Endodermal cell (in vitro differentiated cells): Measurements from ENCODE around the gene WBP1. TPM values are rescaled to one million over a fixed set of nuclear protein-coding genes. Genes with fewer than 3 reads are reported as not detected.
"Not testable (repeated sequence)": the region's sequence is repeated elsewhere in the genome, so short reads cannot be mapped to it uniquely, and the experiment has no call there.

ENCODE experiments used
- DNase-seq: peaks from one replicate; pipeline ENCODE4 v3.0.0-alpha.2; 2017
- H3K27ac ChIP-seq: 2 replicates; pipeline ENCODE4 v1.5.1; 2013; ENCODE audit warnings: mild to moderate bottlenecking, low read depth, low read length, moderate library complexity
- H3K27me3 ChIP-seq: 2 replicates; pipeline ENCODE4 v1.6.1; 2013; ENCODE audit warnings: mild to moderate bottlenecking, low read length, moderate library complexity; ENCODE audit not compliant: insufficient read depth, control insufficient read depth, poor library complexity, severe bottlenecking
- H3K36me3 ChIP-seq: 2 replicates; pipeline ENCODE4 v1.7.0; 2013; ENCODE audit warnings: mild to moderate bottlenecking, low read length, moderate library complexity; ENCODE audit not compliant: control insufficient read depth, insufficient read depth
- H3K4me1 ChIP-seq: one replicate; pipeline ENCODE4 v1.7.0; 2013; ENCODE audit warnings: low read length; ENCODE audit not compliant: control insufficient read depth, insufficient read depth
- H3K4me3 ChIP-seq: 2 replicates; pipeline ENCODE4 v1.5.1; 2013; ENCODE audit warnings: mild to moderate bottlenecking, low read length, moderate library complexity
- H3K9ac ChIP-seq: 2 replicates; pipeline ENCODE4 v1.6.1; 2013; ENCODE audit warnings: mild to moderate bottlenecking, low read length, moderate library complexity; ENCODE audit not compliant: poor library complexity, severe bottlenecking; ENCODE audit errors: extremely low read depth
- H3K9me3 ChIP-seq: 2 replicates; pipeline ENCODE4 v1.6.1; 2013; ENCODE audit warnings: mild to moderate bottlenecking, low read length, moderate library complexity; ENCODE audit not compliant: control insufficient read depth
- H3K27ac Mint-ChIP-seq: 2 replicates; pipeline ENCODE4 v1.8.0; 2020; ENCODE audit warnings: mixed read lengths
- H3K27me3 Mint-ChIP-seq: 2 replicates; pipeline ENCODE4 v1.8.0; 2021; ENCODE audit warnings: mild to moderate bottlenecking, mixed read lengths; ENCODE audit not compliant: insufficient read depth
- H3K36me3 Mint-ChIP-seq: 2 replicates; pipeline ENCODE4 v1.8.0; 2020; ENCODE audit warnings: low read depth, mixed read lengths
- H3K4me1 Mint-ChIP-seq: 2 replicates; pipeline ENCODE4 v1.8.0; 2020; ENCODE audit warnings: mixed read lengths
- H3K4me3 Mint-ChIP-seq: 2 replicates; pipeline ENCODE4 v1.8.0; 2020; ENCODE audit warnings: mild to moderate bottlenecking, moderate library complexity, mixed read lengths
- H3K9me3 Mint-ChIP-seq: 2 replicates; pipeline ENCODE4 v1.8.0; 2020; ENCODE audit warnings: mild to moderate bottlenecking, mixed read lengths
- CTCF ChIP-seq: fragments of 200-600 bp; sonication (generic); conservative IDR thresholded peaks from 2 replicates; pipeline ENCODE4 v1.5.0; 2021; ENCODE audit warnings: antibody characterized with exemption, mild to moderate bottlenecking
- WGBS, 2 experiments: methylation state at CpG; one replicate each; pipeline versions ENCODE4 v1.1.5 to v1.1.7; 2013; ENCODE audit warnings: missing lambda C conversion rate in 2 of 2, mixed read lengths in 1 of 2; ENCODE audit not compliant: insufficient coverage in 1 of 2, insufficient read length in 1 of 2; 5-methylcytosine and 5-hydroxymethylcytosine counted together
- total RNA-seq, 2 donors: library from RNA; stranded (reverse); fragmentation: NEBNext Ultra II Directional in 1 of 2; extraction: Animal tissue kit (Norgen Biotek cat#: 25700) in 1 of 2; gene quantifications; 2 replicates in 1 of 2; 3 replicates in 1 of 2; pipeline ENCODE4 v1.2.1, GENCODE V29; 2021

Gene WBP1
- total RNA-seq, 2 donors from 2014 or later: 110 to 116 TPM

GRCh38 chr2:74418312-74418711, 39.9 kb upstream of the WBP1 start:
- no peaks in the 10 kb centered on the region for H3K9me3 ChIP-seq
- no peak for DNase-seq
- H3K27ac ChIP-seq: no peak overlapping the region
- H3K4me1 ChIP-seq: no peaks in the 10 kb centered on the region
- peaks cover 29% of the 10 kb centered on the region for H3K27me3 Mint-ChIP-seq
- 96 to 97% methylated on average over 21 to 27 of the region's 27 CpGs for WGBS, 2 experiments
- no peak for TF ChIP-seq CTCF
- H3K36me3 Mint-ChIP-seq: no peaks in the 10 kb centered on the region
- no peaks in the 10 kb centered on the region for H3K9me3 Mint-ChIP-seq
- H3K4me1 Mint-ChIP-seq: peaks cover 4% of the 10 kb centered on the region
- H3K27me3 ChIP-seq: peaks cover 8% of the 10 kb centered on the region
- H3K4me3 ChIP-seq: no peak overlapping the region
- no peak overlapping the region for H3K27ac Mint-ChIP-seq
- no peak overlapping the region for H3K4me3 Mint-ChIP-seq
- no peak overlapping the region for H3K9ac ChIP-seq
- H3K36me3 ChIP-seq: no peaks in the 10 kb centered on the region

DNA sequence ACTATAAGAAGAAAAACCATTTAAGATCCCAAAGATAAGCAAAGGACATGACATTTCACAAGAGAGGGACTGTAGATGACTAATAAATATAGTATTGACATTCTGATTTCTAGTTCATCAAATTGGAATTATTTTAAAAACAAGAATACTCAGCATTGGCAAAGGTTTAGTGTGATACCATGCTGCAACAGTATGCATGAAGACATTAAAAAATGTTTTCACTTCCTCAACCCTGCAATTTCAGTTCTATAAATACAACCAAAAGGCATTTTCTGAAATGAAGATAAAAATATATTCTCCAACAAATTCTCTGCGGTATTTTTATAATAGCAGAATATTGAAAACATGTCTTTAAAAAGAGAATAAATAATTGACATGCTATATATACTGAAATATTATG, 38.9 kb upstream of the WBP1 start:
- TF ChIP-seq CTCF: no peak
- Mint-ChIP-seq H3K36me3 (no peaks in the 10 kb centered on the region), H3K9me3 (no peaks in the 10 kb centered on the region), H3K4me3 (no peak overlapping the region), H3K27me3 (peaks cover 31% of the 10 kb centered on the region), H3K27ac (no peak overlapping the region), H3K4me1 (peaks cover 4% of the 10 kb centered on the region)
- H3K9ac ChIP-seq: no peak overlapping the region
- H3K9me3 ChIP-seq: no peaks in the 10 kb centered on the region
- peaks cover 8% of the 10 kb centered on the region for H3K27me3 ChIP-seq
- no peak overlapping the region for H3K27ac ChIP-seq
- H3K4me1 ChIP-seq: peaks cover 5% of the 10 kb centered on the region
- no peak for DNase-seq
- H3K4me3 ChIP-seq: no peak overlapping the region
- WGBS, 2 experiments: no CpG with 5 or more reads among the region's 1 CpG
- H3K36me3 ChIP-seq: no peaks in the 10 kb centered on the region

DNA sequence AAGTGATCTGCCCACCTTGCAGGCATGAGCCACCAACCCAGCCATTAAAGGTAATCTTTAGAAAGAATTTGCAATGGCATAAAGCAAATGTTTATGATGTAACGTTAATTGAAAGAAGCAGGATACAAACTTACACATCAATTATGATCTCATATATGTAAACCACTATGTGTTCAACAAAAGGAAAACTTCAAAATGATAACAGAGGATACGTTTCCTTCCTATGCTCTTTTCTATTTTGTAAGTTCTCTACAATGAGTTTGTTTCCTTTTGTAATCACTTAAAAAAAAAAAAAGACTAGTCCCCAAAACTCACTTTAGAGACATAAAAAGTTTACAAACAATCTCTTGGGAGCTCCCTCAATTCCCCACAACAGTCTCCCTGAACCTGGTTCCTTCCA, 38.2 kb upstream of the WBP1 start:
- Histone ChIP-seq H3K27ac (no peak overlapping the region), H3K9me3 (no peaks in the 10 kb centered on the region), H3K4me3 (no peak overlapping the region), H3K36me3 (peaks cover 7% of the 10 kb centered on the region), H3K4me1 (peaks cover 9% of the 10 kb centered on the region), H3K9ac (no peak overlapping the region), H3K27me3 (peaks cover 8% of the 10 kb centered on the region)
- no peak for DNase-seq
- WGBS, 2 experiments: 88 to 100% methylated on average over 2 of the region's 2 CpGs
- TF ChIP-seq CTCF: no peak
- Mint-ChIP-seq H3K9me3 (no peaks in the 10 kb centered on the region), H3K4me1 (peaks cover 8% of the 10 kb centered on the region), H3K4me3 (no peak overlapping the region), H3K27me3 (peaks cover 29% of the 10 kb centered on the region), H3K27ac (no peak overlapping the region), H3K36me3 (peaks cover 5% of the 10 kb centered on the region)

DNA sequence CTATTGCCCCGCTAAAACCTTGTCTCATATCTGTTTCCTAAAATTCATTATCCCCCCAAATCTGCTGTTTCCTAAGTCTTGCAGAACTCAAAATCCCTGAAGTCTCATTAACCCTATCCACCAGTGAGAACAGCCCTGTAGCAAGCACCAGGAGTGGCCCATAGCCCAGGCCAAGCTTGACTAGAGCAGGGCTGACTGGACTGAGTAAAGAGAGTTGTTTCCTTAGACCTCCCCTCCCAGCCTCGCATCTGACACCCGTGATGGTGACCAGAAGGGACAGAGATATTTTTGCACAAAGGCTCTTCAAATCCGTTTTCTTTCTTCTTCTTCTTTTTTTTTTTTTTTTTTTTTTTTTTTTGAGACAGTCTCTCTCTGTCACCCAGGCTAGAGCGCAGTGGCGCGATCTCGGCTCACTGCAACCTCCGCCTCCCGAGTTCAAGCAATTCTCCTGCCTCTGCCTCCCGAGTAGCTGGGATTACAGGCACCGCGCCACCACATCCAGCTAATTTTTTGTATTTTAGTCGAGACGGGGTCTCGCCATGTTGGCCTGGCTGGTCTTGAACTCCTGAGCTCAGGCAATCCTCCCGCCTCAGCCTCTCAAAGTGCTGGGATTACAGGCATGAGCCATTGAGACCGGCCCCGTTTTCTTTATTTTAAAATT, 37.7 kb upstream of the WBP1 start:
- peaks cover 12% of the 10 kb centered on the region for H3K36me3 ChIP-seq
- DNase-seq, H3K27me3 ChIP-seq, H3K9me3 Mint-ChIP-seq, H3K27ac Mint-ChIP-seq, H3K4me1 ChIP-seq, H3K9me3 ChIP-seq, H3K27ac ChIP-seq: not testable (repeated sequence)
- WGBS, 2 experiments: 91 to 92% methylated on average over 15 to 19 of the region's 19 CpGs
- Mint-ChIP-seq H3K36me3 (peaks cover 11% of the 10 kb centered on the region), H3K4me3 (peak overlapping the region; percentile 90), H3K27me3 (peaks cover 29% of the 10 kb centered on the region), H3K4me1 (peaks cover 14% of the 10 kb centered on the region)
- H3K4me3 ChIP-seq: peak overlapping the region; percentile 94
- peak overlapping the region; percentile 67 for H3K9ac ChIP-seq
